Psoas muscle (tissue), 8 donors: ENCODE measurements around the gene ZNF547. TPM values are rescaled to one million over a fixed set of nuclear protein-coding genes. Genes with fewer than 3 reads are reported as not detected.

Experiments
- ATAC-seq, 4 donors: fragments of 200-7000 bp; cut with Tn5 transposase; one replicate each; pipeline ENCODE4 v1.9.1; 2020; ENCODE audit warnings: moderate library complexity in 3 of 4, mild to moderate bottlenecking in 2 of 4
- DNase-seq, 2 donors: peaks; one replicate each; pipeline ENCODE4 v3.0.0-alpha.2; 2020
- H3K27ac ChIP-seq: fragments of 200-600 bp; one replicate; pipeline ENCODE4 v1.8.0; 2022
- H3K27me3 ChIP-seq, 3 donors: fragments of 200-600 bp in 1 of 3; one replicate each; pipeline versions ENCODE4 v1.6.1 to v1.8.0; 2013 to 2022; ENCODE audit warnings: low read length in 2 of 3, mild to moderate bottlenecking in 2 of 3, moderate library complexity in 1 of 3; ENCODE audit not compliant: insufficient read depth in 3 of 3
- H3K36me3 ChIP-seq, 2 donors: fragments of 200-600 bp in 1 of 2; one replicate each; pipeline versions ENCODE4 v1.6.1 to v1.8.0; 2013 to 2022; ENCODE audit warnings: low read depth in 1 of 2, mild to moderate bottlenecking in 1 of 2, moderate library complexity in 1 of 2; ENCODE audit not compliant: insufficient read depth in 1 of 2
- H3K4me1 ChIP-seq: fragments of 200-600 bp; one replicate; pipeline ENCODE4 v1.8.0; 2022
- H3K4me3 ChIP-seq: fragments of 200-600 bp; one replicate; pipeline ENCODE4 v1.8.0; 2022; ENCODE audit warnings: mild to moderate bottlenecking
- H3K9me3 ChIP-seq: fragments of 200-600 bp; one replicate; pipeline ENCODE4 v1.8.0; 2022
- CTCF ChIP-seq: fragments of 200-600 bp; IDR thresholded peaks from one replicate; pipeline ENCODE4 v1.8.0; 2022; ENCODE audit warnings: antibody characterized with exemption
- WGBS, 3 donors: extraction: QIAGEN DNeasy Blood & Tissue Kit; methylation state at CpG; one replicate each; pipeline versions ENCODE4 v1.1.6 to v1.1.7; 2013; 5-methylcytosine and 5-hydroxymethylcytosine counted together
- intact Hi-C, 2 donors: fragments of 100-400 bp; cut with DNase I; formaldehyde crosslinking; loops; one replicate each; pipeline versions ENCODE4 v1.11.0 to v1.14.2; 2022
- polyA plus RNA-seq, 3 donors: library from polyadenylated mRNA; stranded (reverse); fragments of 200-250 nt; gene quantifications; one replicate each; pipeline ENCODE4 v1.2.3, GENCODE V29; 2013
- total RNA-seq, 4 donors: library from RNA; stranded (reverse); fragmentation: NEBNext Ultra II Directional in 2 of 4; extraction: Animal tissue kit (Norgen Biotek cat#: 25700) in 2 of 4; gene quantifications; one replicate each; pipeline versions ENCODE4 v1.2.1 to v1.2.4, GENCODE V29; 2021 to 2023
- donor health status: healthy with polysubstance abuse.
- donor health status: DM: no; HTN: no; CAD: no; lungs with moderate emphysema.
- donor health status: Bipolar disorder and iron deficiency.
- donor health status: healthy.
- donor health status: DM: yes; HTN: yes; CAD: no.
- donor health status: DM: no; HTN: no; CAD: no.
- donor health status: DM: no; HTN: no; CAD: no.
- donor health status: DM: yes; HTN: yes; CAD: no.

The ZNF547 gene
- total and polyA plus RNA-seq, 7 donors: 0.80 to 3.3 (median 1.4) TPM

- Histone ChIP-seq H3K27me3 (peaks cover 0 to 3% (median 0%) of the 10 kb centered on the region in 3 donors), H3K27ac (peak within 1 kb of the TSS; percentile 92), H3K4me3 (peak within 1 kb of the TSS; percentile 84), H3K9me3 (peaks cover 4% of the 10 kb centered on the region), H3K4me1 (peaks cover 12% of the 10 kb centered on the region), H3K36me3 (peaks cover 5 to 23% of the 10 kb centered on the region in 2 donors)
- 0 to 1% (median 0%) methylated on average over 66 to 71 of the region's 71 CpGs for WGBS, 3 donors
- ATAC-seq: peak; percentile 97 to 99 (median 98)
- DNase-seq: peak; percentile 97 to 98
- intact Hi-C loops: loop anchor here (1.0 to 10.0 kb wide), 3 partner anchors 30 to 76 kb away; partner anchors contain the start of genes ZNF304 (in 1 of the 2), ZNF460 (in 1 of the 2) and ZNF805 (in 1 of the 2)
- no peak for TF ChIP-seq CTCF
These were observed 42.9 kb upstream of the ZNF547 start, which contains the start of gene ZNF543 for GRCh38 chr19:57320180-57321084. ZNF543 (plus strand) TSS chr19:57320472; CDS start chr19:57320854, 382 bp downstream.

GRCh38 chr19:57321116-57321515 is 42.2 kb upstream of the ZNF547 start:
- Histone ChIP-seq H3K27me3 (peaks cover 0 to 3% (median 0%) of the 10 kb centered on the region in 3 donors), H3K4me3 (peak overlapping the region; percentile 84), H3K27ac (peak overlapping the region; percentile 92), H3K36me3 (peaks cover 9 to 30% of the 10 kb centered on the region in 2 donors), H3K9me3 (peaks cover 4% of the 10 kb centered on the region), H3K4me1 (peaks cover 12% of the 10 kb centered on the region)
- DNase-seq (no peak), ATAC-seq (no peak)
- intact Hi-C loops: loop anchor here (2.0 to 10.0 kb wide), 2 partner anchors 30 to 76 kb away; partner anchors contain the start of genes ZNF304 (in 1 of the 2) and ZNF805 (in 1 of the 2)
- TF ChIP-seq CTCF: no peak
- WGBS, 3 donors: 30 to 39% (median 30%) methylated on average over 8 of the region's 8 CpGs

GRCh38 chr19:57321751-57322150 is 41.6 kb upstream of the ZNF547 start:
- DNase-seq: no peak
- Histone ChIP-seq H3K27ac (no peak overlapping the region), H3K4me3 (peak overlapping the region; percentile 84), H3K9me3 (peaks cover 4% of the 10 kb centered on the region), H3K4me1 (peaks cover 12% of the 10 kb centered on the region), H3K36me3 (peaks cover 9 to 37% of the 10 kb centered on the region in 2 donors), H3K27me3 (peaks cover 0 to 3% (median 0%) of the 10 kb centered on the region in 3 donors)
- intact Hi-C loops: loop anchor here (2.0 to 10.0 kb wide), 2 partner anchors 29 to 77 kb away; partner anchors contain the start of genes ZNF304 (in 1 of the 2) and ZNF805 (in 1 of the 2)
- TF ChIP-seq CTCF: no peak
- WGBS, 3 donors: 65 to 83% (median 80%) methylated on average over 3 of the region's 3 CpGs
- ATAC-seq: no peak

GRCh38 chr19:57324992-57325391 is 38.4 kb upstream of the ZNF547 start:
- Histone ChIP-seq H3K27ac (no peak overlapping the region), H3K9me3 (peaks cover 23% of the 10 kb centered on the region), H3K4me1 (peaks cover 12% of the 10 kb centered on the region), H3K36me3 (peaks cover 14 to 67% of the 10 kb centered on the region in 2 donors), H3K27me3 (no peaks in the 10 kb centered on the region), H3K4me3 (no peak overlapping the region)
- no peak for TF ChIP-seq CTCF
- ATAC-seq: no peak
- intact Hi-C loops: loop anchor here in 1 of 2 donors (10.0 kb wide), 1 partner anchor 80 kb away; the partner anchor contains the start of gene ZNF805
- DNase-seq: no peak
